Retinal pigment epithelial cell (primary cell): ENCODE data around the gene CMIP.

Experiments used
- DNase-seq: peaks from one replicate; pipeline ENCODE4 v3.0.0-alpha.2; 2010; ENCODE audit warnings: low read depth
- H3K4me3 ChIP-seq: 2 replicates; pipeline ENCODE4 v1.5.1; 2011; ENCODE audit warnings: mild to moderate bottlenecking, low read length, control low read depth, moderate library complexity
- TF ChIP-seq, protein P1 (sequence below): conservative IDR thresholded peaks from 2 replicates; pipeline ENCODE4 v1.5.1; 2011; ENCODE audit warnings: low read depth, low read length, control low read depth, inconsistent platforms

Gene CMIP

DNA sequence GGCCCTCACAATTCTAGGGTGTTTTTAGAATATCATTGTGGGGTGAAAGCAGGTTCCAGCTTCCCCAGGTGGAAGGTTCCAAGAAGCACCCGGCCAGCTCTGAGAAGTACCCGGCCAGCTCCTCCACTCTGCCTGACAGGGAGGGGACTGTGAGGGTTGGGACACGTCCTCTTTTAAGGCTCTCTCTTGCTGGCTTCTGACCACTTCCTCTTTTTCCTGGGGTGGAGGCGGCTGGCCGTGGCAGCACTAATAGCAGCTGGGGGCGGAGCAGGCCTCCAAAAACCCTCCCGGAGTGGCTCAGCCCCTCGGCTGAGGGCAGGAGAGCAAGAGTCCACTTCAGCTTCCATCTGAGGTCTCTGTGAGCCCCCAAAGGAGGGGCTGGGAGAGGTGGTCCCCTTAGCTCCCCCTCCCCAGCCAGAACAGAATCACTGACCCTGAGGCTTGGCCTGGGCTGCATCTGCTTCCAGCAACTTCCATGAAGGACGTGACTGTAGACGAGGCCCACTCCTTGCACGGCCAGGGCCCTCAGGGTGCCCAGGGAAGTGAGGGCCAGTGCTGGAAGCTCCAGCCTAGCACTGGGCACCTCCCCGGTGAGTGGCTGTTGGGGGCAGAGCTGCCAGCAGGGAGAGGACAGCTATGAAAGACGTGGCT, 307.7 kb downstream of the CMIP start:
- H3K4me3 ChIP-seq, result no peak overlapping the region
- no peak for DNase-seq
- TF ChIP-seq, protein P1, sequence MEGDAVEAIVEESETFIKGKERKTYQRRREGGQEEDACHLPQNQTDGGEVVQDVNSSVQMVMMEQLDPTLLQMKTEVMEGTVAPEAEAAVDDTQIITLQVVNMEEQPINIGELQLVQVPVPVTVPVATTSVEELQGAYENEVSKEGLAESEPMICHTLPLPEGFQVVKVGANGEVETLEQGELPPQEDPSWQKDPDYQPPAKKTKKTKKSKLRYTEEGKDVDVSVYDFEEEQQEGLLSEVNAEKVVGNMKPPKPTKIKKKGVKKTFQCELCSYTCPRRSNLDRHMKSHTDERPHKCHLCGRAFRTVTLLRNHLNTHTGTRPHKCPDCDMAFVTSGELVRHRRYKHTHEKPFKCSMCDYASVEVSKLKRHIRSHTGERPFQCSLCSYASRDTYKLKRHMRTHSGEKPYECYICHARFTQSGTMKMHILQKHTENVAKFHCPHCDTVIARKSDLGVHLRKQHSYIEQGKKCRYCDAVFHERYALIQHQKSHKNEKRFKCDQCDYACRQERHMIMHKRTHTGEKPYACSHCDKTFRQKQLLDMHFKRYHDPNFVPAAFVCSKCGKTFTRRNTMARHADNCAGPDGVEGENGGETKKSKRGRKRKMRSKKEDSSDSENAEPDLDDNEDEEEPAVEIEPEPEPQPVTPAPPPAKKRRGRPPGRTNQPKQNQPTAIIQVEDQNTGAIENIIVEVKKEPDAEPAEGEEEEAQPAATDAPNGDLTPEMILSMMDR, result no peak

DNA sequence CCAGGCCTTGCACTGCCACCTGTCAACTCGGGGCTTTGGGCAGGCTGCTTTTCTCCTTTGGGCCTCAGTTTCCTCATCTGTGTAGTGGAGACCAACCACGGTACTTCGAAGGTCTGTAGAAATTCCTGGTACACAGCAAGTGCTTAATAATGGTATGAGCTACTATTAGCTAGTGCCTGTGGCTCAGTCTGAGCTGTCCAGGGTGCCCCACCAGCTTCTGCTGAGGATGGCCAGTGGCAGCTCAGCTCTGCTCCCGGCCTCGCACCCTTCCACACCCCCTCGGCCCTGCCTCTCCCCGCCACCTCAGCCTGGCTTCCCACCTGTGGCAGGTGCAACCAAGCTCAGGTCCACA, 308.2 kb downstream of the CMIP start:
- H3K4me3 ChIP-seq, result no peak overlapping the region
- DNase-seq, result no peak
- TF ChIP-seq, protein P1, result no peak

DNA sequence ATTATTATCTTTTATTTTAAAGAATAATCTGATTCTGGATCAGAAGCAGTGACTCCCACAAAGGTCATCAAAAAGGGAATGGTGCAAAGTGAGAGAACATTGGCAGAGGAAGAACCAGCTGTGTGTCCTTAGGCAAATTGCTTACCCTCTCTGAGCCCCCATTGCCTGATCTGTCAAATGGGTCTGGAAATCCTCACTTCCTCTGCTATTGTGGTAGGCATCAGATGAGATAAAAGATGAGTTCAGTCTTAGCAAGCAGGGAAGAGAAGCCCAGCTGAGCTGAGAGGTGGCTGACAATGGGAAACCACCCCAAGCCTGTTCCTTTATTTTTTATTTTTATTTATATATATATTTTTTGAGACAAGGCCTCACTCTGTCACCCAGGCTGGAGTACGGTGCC, 310.2 kb downstream of the CMIP start:
- DNase-seq, result no peak
- no peak overlapping the region for H3K4me3 ChIP-seq
- TF ChIP-seq, protein P1, result no peak

DNA sequence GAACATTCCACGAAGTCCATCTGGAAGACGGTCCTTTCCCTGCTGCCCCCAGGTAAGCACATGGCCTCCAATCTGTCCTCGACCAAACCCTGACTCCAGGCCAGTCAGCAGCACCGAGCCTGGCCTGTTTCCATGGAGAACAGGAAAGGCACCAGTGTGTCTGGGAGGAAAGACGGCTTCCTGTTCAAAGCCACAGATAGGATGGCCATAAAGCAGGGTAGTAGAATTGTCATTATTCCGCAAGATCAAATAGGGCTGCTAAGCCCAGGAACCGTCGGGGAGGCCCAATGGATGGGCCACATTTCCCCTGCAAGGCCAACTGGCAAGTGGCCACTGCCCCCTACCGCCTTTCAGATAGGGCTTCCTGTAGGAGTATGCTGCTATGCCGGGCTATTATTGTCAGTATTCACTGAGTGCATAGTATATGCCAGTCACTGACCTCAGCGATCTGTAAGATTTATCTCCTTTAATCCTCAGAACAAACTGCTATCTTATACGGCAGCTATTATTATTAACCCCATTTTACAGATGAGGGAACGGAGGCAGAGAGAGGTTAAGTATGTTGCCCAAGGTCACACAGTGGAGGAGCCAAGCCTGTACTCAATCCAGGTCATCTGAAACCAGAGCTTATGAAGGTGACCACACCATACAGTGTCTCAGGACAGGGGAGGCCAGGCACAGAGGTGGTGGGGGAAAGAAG, 311.5 kb downstream of the CMIP start:
- TF ChIP-seq, protein P1, result no peak
- DNase-seq, result no peak
- no peak overlapping the region for H3K4me3 ChIP-seq

DNA sequence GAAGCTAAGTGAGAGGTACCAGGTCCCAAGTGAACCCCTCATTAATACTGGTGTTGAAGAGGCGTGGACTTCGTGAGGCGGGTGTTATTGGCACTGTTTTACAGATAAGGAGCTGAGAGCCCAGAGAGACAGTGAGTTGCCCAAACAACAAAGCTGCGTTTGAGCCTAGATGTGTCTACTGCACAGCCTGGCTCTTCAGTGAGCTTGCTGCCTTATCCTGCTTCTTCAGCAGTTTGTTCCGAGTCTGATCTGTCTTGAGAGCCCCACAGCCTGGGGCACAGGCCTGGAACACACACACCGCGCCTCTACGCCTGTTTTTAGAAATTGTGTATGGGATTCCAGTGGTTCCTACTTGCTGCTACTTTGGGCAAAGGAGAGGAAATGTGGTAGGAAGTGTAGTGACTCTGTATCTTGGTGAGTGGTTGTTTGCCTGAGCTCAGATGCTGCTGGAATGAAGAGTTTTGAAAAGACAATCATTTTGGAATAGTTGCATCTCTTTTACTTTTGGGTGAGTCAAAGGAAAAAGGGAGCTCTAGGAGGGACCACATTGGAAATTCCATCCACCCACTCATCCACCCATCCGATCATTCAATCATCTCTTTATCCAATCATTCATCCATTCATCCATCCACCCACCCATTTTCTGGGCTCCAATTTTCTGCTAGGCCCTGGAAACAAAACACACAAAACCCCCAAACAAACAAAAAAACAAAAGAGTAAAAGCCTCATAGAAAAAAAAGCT, 312.2 kb downstream of the CMIP start:
- TF ChIP-seq, protein P1, result no peak
- H3K4me3 ChIP-seq, result no peak overlapping the region
- DNase-seq, result no peak

DNA sequence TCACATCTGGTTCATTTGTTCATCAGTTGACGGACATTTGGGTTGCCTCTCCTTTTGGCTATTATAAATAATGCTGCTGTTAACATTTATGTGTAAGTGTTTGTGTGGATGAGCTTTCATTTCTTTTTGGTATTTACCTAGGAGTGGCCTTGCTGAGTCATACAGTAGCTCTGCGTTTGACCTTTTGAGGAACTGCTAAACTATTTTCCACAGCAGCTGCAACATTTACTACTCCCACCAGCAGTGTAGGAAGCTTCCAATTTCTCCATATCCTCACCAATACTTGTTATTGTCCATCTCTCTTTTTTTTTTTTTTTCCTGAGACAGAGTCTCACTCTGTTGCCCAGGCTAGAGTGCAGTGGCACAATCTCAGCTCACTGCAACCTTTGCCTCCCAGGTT, 313.8 kb downstream of the CMIP start:
- TF ChIP-seq, protein P1, result no peak
- no peak overlapping the region for H3K4me3 ChIP-seq
- no peak for DNase-seq
